IPS DF 4.7 (cell line): Measurements from ENCODE around the gene PTPN23.
"Not testable (repeated sequence)": the region's sequence is repeated elsewhere in the genome, so short reads cannot be mapped to it uniquely, and the experiment has no call there.

Experiments used
- DNase-seq: peaks from one replicate; pipeline ENCODE4 v3.0.0-alpha.2; 2013; ENCODE audit warnings: low spot score; ENCODE audit errors: extremely low read depth

PTPN23 gene

GRCh38 chr3:47380601-47381316 is at the start of gene PTPN23:
TSS of gene PTPN23 (plus strand) at chr3:47381021. CDS start at chr3:47381097, 76 bp downstream.
- peak; percentile 85 for DNase-seq

GRCh38 chr3:47333907-47334306 is 46.9 kb upstream of the PTPN23 start:
- no peak for DNase-seq

- DNase-seq = no peak
Observed at GRCh38 chr3:47337656-47338055, 43.2 kb upstream of the PTPN23 start.

- no peak for DNase-seq
Observed at GRCh38 chr3:47339951-47340350, 40.9 kb upstream of the PTPN23 start.

GRCh38 chr3:47340866-47341265 is 40.0 kb upstream of the PTPN23 start:
- DNase-seq = no peak

GRCh38 chr3:47342151-47342550 is 38.7 kb upstream of the PTPN23 start:
- no peak for DNase-seq

GRCh38 chr3:47342812-47343211 is 38.0 kb upstream of the PTPN23 start:
- DNase-seq = no peak

- no peak for DNase-seq
Observed at GRCh38 chr3:47343471-47343971, 37.3 kb upstream of the PTPN23 start.

GRCh38 chr3:47344971-47345370 is 35.9 kb upstream of the PTPN23 start:
- DNase-seq = no peak

- no peak for DNase-seq
Observed at GRCh38 chr3:47347217-47347801, 33.5 kb upstream of the PTPN23 start.

GRCh38 chr3:47348411-47349154 is 32.2 kb upstream of the PTPN23 start:
- no peak for DNase-seq

- no peak for DNase-seq
Observed at GRCh38 chr3:47355010-47355409, 25.8 kb upstream of the PTPN23 start.

GRCh38 chr3:47356201-47356600 is 24.6 kb upstream of the PTPN23 start:
- DNase-seq = no peak

GRCh38 chr3:47359323-47359722 is 21.5 kb upstream of the PTPN23 start:
- no peak for DNase-seq

GRCh38 chr3:47360110-47360517 is 20.7 kb upstream of the PTPN23 start:
- DNase-seq = not testable (repeated sequence)

GRCh38 chr3:47362701-47363100 is 18.1 kb upstream of the PTPN23 start:
- DNase-seq = no peak

GRCh38 chr3:47365213-47366153 is 15.3 kb upstream of the PTPN23 start:
- no peak for DNase-seq

GRCh38 chr3:47366833-47367232 is 14.0 kb upstream of the PTPN23 start:
- DNase-seq = no peak

- no peak for DNase-seq
Observed at GRCh38 chr3:47367631-47368030, 13.2 kb upstream of the PTPN23 start.

- not testable (repeated sequence) for DNase-seq
Observed at GRCh38 chr3:47370020-47370419, 10.8 kb upstream of the PTPN23 start.
